Omental fat pad (tissue), 4 donors: Measurements from ENCODE around the gene BOD1L1. TPM values are rescaled to one million over a fixed set of nuclear protein-coding genes. Genes with fewer than 3 reads are reported as not detected.

ENCODE experiments used
- ATAC-seq: fragments of 150-250 bp; one replicate; pipeline ENCODE4 v1.9.1; 2016; ENCODE audit warnings: mild to moderate bottlenecking, moderate library complexity; ENCODE audit not compliant: low FRiP score
- DNase-seq: peaks from one replicate; pipeline ENCODE4 v3.0.0-alpha.2; 2019; ENCODE audit warnings: low spot score
- total RNA-seq, 4 donors: library from RNA; depleted of rRNA; stranded (reverse); fragments of >200 nt; gene quantifications; one replicate each; pipeline ENCODE4 v1.1.0, GENCODE V29; 2016
- TF ChIP-seq, protein P1 (sequence below), 3 donors: fragments of 450-650 bp; IDR thresholded peaks; one replicate each; pipeline ENCODE4 v1.5.1; 2016 to 2017; ENCODE audit warnings: antibody characterized with exemption in 3 of 3, mild to moderate bottlenecking in 3 of 3, moderate library complexity in 2 of 3

The BOD1L1 gene
- total RNA-seq, 4 donors from 2014 or later: 34.2 to 65.9 (median 36.7) TPM

DNA sequence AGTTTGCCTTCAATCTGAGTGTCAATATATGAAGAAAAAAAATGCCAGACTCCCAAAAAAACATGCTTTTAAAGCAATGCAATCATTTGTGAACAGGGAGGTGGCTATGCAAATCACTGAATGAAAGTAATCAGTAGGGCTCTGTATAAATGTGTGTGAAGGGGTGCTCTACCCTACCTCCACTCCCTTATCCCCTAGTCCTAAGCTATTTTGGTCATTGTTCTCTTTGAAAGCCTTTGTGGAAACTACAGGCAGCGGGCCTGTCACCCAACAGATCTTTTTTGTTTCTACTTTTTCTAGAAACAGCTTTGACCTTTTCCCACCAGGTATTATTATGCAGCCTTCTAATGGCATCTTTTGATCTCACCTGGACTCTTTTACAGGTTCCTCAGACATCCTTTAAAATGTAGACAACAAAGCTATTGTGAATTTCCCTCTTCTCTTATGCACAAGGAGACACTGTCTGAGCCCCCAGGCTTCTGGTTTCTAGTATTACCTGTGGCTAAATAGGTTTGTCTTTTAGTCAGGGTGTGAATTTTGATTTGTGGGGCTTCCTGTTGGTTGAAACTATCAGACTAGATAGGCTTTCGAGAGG, 9.2 kb downstream of the BOD1L1 start:
- ATAC-seq (no peak), DNase-seq (no peak)
- TF ChIP-seq, protein P1, sequence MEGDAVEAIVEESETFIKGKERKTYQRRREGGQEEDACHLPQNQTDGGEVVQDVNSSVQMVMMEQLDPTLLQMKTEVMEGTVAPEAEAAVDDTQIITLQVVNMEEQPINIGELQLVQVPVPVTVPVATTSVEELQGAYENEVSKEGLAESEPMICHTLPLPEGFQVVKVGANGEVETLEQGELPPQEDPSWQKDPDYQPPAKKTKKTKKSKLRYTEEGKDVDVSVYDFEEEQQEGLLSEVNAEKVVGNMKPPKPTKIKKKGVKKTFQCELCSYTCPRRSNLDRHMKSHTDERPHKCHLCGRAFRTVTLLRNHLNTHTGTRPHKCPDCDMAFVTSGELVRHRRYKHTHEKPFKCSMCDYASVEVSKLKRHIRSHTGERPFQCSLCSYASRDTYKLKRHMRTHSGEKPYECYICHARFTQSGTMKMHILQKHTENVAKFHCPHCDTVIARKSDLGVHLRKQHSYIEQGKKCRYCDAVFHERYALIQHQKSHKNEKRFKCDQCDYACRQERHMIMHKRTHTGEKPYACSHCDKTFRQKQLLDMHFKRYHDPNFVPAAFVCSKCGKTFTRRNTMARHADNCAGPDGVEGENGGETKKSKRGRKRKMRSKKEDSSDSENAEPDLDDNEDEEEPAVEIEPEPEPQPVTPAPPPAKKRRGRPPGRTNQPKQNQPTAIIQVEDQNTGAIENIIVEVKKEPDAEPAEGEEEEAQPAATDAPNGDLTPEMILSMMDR (IDR thresholded peaks at IDR 0.05): no peak

DNA sequence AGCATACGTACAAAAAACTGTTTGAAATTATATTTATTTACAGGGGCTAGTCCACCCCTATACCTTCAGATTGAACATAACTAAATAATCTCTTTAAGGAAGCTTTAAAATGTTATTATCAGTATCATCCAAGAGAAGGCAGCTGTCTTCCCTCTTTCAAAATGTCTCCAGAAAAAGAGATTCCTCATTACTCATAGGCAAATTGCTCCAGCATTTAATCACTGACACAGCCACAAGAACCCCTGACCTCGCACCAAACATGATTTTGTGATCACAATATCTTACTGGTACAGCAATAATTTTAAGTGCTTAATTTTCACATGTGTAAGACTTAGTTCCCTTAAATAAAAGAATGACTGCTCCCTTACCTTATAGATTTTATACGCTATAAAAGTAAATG, 9.7 kb downstream of the BOD1L1 start:
- DNase-seq: no peak
- TF ChIP-seq, protein P1 (IDR thresholded peaks at IDR 0.05): no peak
- ATAC-seq: no peak

DNA sequence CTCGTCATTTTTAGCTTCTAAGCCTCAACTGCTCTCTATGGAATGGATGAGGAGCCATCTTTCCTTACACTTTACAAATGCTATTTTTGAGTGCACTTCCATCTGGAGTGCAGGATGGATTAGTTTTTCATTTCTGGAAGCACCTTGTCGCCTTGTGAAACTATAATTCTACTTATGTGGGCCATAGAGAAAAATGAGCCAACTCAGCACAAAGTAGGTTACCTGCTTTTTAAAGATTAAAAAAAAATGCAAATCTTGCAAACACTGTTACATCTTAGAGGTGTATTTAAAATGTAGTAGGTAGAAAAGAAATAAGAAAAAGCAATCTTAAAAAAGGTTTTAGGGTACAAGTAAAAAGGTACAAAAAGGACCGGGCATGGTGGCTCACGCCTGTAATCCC, 10.9 kb downstream of the BOD1L1 start:
- ATAC-seq (no peak), DNase-seq (no peak)
- TF ChIP-seq, protein P1 (IDR thresholded peaks at IDR 0.05): no peak

DNA sequence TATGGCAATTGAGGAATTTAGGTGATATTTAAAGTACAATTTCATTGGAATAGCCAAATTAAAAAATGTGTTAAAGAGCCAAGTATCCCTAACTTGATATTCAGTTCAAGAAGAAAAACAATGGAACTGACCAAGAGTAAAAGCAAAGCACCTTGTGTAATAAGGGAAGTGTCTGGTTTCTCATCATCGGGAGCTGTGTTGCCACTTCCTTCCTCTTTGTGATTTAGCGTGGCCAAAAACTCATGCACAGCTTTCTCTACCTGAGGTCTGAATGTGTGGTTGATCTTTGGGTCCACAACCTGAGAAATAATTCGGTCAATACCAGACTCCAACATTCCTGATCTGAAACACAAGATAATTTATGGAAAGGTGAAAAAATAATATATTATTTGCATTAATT, 12.4 kb downstream of the BOD1L1 start:
- TF ChIP-seq, protein P1 (IDR thresholded peaks at IDR 0.05): no peak
- DNase-seq: no peak
- no peak for ATAC-seq

DNA sequence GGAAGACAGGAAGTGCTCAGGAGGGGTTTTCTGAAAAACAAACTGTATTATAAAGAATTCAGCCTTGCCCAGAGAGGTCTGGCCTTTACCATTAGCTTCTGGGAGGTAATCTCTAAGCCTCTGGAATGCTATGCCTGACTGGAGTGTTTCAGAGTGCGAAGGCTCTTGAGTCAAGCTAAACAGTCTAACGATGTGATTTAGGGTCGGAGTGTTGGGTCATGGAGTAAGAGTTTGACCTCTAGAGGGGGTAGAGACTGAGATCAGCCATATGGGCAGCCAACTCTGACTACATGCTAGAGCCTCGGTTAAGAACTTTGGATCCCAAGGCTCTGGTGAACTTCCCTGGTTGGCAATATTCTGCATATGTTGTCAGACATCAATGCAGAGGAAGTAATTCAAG, 15.0 kb downstream of the BOD1L1 start:
- no peak for ATAC-seq
- no peak for DNase-seq
- TF ChIP-seq, protein P1 (IDR thresholded peaks at IDR 0.05): no peak

DNA sequence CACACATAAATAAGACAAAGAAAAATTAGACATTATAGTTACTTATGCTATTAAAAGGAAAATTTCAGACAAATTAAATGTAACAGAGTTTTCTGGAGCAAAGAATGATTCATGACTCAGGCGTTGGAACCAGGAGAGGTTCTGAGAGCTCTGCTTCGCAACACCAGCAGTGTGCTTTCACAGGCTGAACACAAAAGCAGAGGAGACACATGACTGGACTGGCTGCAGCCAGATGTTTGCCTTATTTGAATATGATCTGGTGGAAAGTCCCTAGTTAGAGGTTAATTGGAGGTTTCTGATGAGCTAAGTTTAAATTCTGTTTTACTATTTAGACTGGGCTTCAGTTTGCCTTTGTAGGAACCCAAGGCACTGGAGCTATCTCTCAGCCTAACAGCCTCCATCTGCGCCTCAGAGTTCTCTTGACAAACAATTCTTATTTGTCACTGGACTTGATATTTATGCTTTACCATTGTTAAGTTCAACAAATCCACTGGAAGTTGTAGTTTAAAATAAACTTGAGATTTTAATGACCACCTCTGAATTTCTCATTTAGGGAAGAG, 16.2 kb downstream of the BOD1L1 start:
- DNase-seq: no peak
- ATAC-seq: no peak
- TF ChIP-seq, protein P1 (IDR thresholded peaks at IDR 0.05): no peak

DNA sequence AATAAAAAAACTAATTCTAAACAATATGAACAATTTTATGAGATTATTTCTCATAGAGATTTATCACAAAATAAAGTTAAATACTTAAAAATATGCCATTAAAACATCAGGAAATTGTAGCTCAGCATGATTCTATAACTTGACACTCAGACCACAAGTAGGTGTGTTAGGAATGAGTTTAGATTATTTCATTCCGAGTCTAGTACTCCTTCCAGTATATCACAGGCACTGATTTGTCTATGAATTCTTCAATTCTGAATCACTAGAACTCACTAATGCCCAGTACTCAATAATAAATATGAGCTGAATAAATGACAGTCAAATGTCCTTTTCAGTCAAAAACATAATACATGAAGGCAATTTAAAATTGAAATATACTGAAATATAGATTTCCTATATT, 22.2 kb downstream of the BOD1L1 start:
- TF ChIP-seq, protein P1 (IDR thresholded peaks at IDR 0.05): no peak
- no peak for ATAC-seq
- DNase-seq: no peak
